Small intestine (tissue), 7 donors: ENCODE data around the gene DDX39B. TPM values are rescaled to one million over a fixed set of nuclear protein-coding genes. Genes with fewer than 3 reads are reported as not detected.

Experiments
- DNase-seq, 2 donors: peaks; one replicate each; pipeline versions ENCODE4 v3.0.0 to v3.0.0-alpha.2; 2013
- FAIRE-seq: peaks from 2 replicates; lab custom pipeline; 2012; peaks lifted over from hg19 to GRCh38; lab: Jason Lieb, UNC
- H3K27ac ChIP-seq, 3 donors: one replicate each; pipeline ENCODE4 v1.5.1; 2013; ENCODE audit warnings: low read length in 2 of 3, mild to moderate bottlenecking in 2 of 3, control low read depth in 1 of 3, inconsistent platforms in 1 of 3, low read depth in 1 of 3, moderate library complexity in 1 of 3
- H3K27me3 ChIP-seq, 3 donors: one replicate each; pipeline ENCODE4 v1.6.1; 2013; ENCODE audit warnings: low read length in 3 of 3, inconsistent platforms in 1 of 3; ENCODE audit not compliant: control insufficient read depth in 3 of 3, insufficient read depth in 3 of 3
- H3K36me3 ChIP-seq, 3 donors: one replicate each; pipeline ENCODE4 v1.6.1; 2013; ENCODE audit warnings: low read length in 3 of 3, inconsistent platforms in 1 of 3, low read depth in 1 of 3, mild to moderate bottlenecking in 1 of 3, moderate library complexity in 1 of 3; ENCODE audit not compliant: control insufficient read depth in 3 of 3, insufficient read depth in 2 of 3
- H3K4me1 ChIP-seq, 3 donors: one replicate each; pipeline ENCODE4 v1.6.1; 2013; ENCODE audit warnings: low read length in 2 of 3, inconsistent platforms in 1 of 3, low read depth in 1 of 3, mild to moderate bottlenecking in 1 of 3, moderate library complexity in 1 of 3; ENCODE audit not compliant: control insufficient read depth in 3 of 3, insufficient read depth in 2 of 3
- H3K4me3 ChIP-seq, 3 donors: one replicate each; pipeline ENCODE4 v1.5.1; 2013; ENCODE audit warnings: low read length in 3 of 3, control low read depth in 1 of 3, inconsistent platforms in 1 of 3, low read depth in 1 of 3, mild to moderate bottlenecking in 1 of 3, moderate library complexity in 1 of 3
- H3K9me3 ChIP-seq, 2 donors: one replicate each; pipeline ENCODE4 v1.6.1; 2013; ENCODE audit warnings: low read depth in 1 of 2, low read length in 1 of 2; ENCODE audit not compliant: control insufficient read depth in 2 of 2, insufficient read depth in 1 of 2
- WGBS, 3 donors: extraction: QIAGEN DNeasy Blood & Tissue Kit; methylation state at CpG; one replicate each; pipeline ENCODE4 v1.1.7; 2013; 5-methylcytosine and 5-hydroxymethylcytosine counted together
- polyA plus RNA-seq, 4 donors: library from polyadenylated mRNA; stranded (reverse) in 3 of 4; unstranded in 1 of 4; fragments of 200-250 nt in 3 of 4; fragments of 120-200 nt in 1 of 4; gene quantifications; one replicate each; pipeline versions ENCODE4 v1.2.1 to v1.2.3, GENCODE V29; 2013
- donor health status: healthy with polysubstance abuse.
- donor health status: control.
- donor health status: control.
- donor health status: Bipolar disorder and iron deficiency.
- donor health status: healthy.

DDX39B gene
- polyA plus RNA-seq, 4 donors: 307 to 440 (median 358) TPM

DNA sequence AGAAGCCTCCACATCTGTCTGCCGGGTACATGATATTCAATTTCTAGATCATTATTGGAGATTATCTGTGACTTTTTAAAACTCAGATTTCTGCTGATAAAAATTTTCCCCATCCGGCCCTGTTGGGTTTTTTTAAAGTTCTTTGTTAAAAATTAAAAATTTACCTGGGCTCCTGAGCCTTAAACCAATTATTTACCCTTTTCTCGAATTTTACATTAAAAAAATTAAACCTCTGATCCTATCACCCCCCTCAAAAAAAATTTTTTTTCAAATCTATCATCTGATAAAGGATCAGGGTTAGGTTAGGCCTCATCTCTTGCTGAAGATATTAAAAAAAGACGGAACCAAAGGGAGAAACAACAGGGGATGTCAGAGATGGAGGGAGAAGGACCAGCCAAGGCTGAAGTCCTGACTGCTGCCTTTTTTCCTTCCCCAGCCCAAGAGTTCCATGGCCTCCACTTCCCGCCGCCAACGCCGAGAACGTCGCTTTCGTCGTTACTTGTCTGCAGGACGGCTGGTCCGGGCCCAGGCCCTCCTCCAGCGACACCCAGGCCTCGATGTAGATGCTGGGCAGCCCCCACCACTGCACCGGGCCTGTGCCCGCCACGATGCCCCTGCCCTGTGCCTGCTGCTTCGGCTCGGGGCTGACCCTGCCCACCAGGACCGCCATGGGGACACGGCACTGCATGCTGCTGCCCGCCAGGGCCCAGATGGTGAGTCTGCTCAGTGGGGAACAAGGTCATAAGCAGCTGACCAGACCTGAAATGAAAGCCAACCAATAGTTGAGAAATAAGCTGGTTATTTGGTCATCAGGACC is 6.1 kb upstream of the DDX39B start:
- peaks cover 0 to 3% of the 10 kb centered on the region in 2 donors for H3K9me3 ChIP-seq
- H3K4me3 ChIP-seq: peak overlapping the region in 2 of 3 donors; percentile 56 to 66
- no peaks in the 10 kb centered on the region for H3K27me3 ChIP-seq
- peaks cover 3 to 12% (median 5%) of the 10 kb centered on the region in 3 donors for H3K4me1 ChIP-seq
- peak overlapping the region; percentile 70 to 86 (median 81) for H3K27ac ChIP-seq
- DNase-seq: no peak
- 71 to 78% (median 78%) methylated on average over 24 of the region's 24 CpGs for WGBS, 3 donors
- FAIRE-seq: no peak
- peaks cover 0 to 24% (median 3%) of the 10 kb centered on the region in 3 donors for H3K36me3 ChIP-seq

DNA sequence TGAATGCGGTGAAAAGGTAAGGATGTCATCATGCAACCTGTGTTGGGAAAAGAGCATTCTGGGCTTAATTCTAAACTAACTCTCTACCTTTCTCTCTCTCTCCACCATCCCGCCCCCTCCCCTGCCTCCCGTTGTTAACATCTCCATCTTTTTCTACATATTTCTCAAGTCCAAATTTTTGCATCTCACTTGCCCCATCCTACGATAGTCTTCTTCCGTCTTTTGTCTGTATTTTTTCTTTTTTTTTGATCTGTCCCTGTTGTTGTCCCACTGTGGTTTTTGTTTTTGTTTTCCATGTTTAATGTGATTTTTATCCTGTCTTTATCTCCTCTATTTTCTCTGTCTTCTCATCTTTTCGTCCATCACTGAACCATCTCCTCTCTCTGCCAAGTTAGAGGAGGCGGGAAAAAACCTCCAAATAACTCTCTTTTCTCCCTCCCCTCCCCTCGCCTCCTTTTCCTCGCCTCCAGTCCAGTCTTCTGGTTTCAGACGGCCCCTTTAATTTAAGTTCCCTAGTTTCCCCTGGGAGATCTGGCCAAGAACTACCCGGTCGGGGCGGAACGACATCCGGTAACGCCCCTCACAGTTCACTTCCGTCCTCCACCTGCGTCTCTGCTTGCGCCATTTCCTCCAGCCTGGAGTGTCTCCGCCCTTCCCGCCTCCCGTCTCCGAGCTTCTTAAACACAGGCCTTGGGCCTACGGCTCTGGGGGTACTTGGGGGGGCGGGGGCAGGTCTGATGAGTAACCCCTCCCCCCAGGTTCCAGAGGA is 5.3 kb upstream of the DDX39B start, which contains the start of gene NFKBIL1:
TSS of gene NFKBIL1 (plus strand) at position 651 of the 769 bp plus-strand sequence. CDS start at position 738, 87 bp downstream.
- peak within 1 kb of the TSS; percentile 70 to 86 (median 81) for H3K27ac ChIP-seq
- FAIRE-seq: no peak

DNA sequence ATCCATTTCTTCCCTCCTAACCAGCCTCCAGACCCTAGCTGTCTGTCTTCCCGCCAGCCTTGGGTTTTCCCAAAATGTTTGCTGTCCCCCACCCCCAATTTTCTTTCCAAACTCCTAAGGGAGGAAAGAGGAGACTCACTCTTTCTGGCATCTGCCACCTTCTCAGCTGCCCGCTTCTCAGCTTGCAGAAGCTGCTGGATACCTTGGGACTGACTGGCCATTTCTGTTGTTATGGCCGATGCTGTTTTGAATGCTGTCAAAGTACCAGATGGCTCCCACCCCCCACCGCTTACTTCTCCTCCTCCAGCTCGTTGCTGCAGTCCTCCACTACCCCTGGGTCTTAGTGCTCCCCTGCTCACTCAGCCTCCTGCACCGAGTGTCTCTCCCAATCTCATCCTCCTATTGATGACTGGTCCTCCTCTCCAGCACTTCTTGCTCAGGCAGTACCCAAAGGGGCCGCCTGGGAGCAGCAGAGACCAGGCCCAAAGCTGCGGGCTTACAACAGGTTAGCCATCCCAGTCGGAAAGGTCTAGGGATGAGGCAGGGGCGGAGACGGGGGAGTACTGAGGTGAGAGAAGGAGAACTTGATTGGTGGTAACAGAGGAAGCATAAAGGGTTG is 4.6 kb upstream of the DDX39B start, which contains the start of gene ATP6V1G2:
TSS of gene ATP6V1G2 (minus strand) at position 270 of the 619 bp plus-strand sequence. CDS start at position 221, 49 bp downstream.
- DNase-seq (peak; percentile 91 to 94), FAIRE-seq (no peak)
- peaks cover 0 to 3% of the 10 kb centered on the region in 2 donors for H3K9me3 ChIP-seq
- WGBS, 3 donors: 8 to 12% (median 12%) methylated on average over 11 of the region's 11 CpGs
- peak within 1 kb of the TSS; percentile 70 to 86 (median 81) for H3K27ac ChIP-seq
- peaks cover 3 to 15% (median 5%) of the 10 kb centered on the region in 3 donors for H3K4me1 ChIP-seq
- peaks cover 0 to 18% (median 3%) of the 10 kb centered on the region in 3 donors for H3K36me3 ChIP-seq
- peak within 1 kb of the TSS in 2 of 3 donors; percentile 56 to 66 for H3K4me3 ChIP-seq
- no peaks in the 10 kb centered on the region for H3K27me3 ChIP-seq

More for the DNA sequence above, 5.3 kb upstream of the DDX39B start, which contains the start of gene NFKBIL1:
- Histone ChIP-seq H3K27me3 (no peaks in the 10 kb centered on the region), H3K4me3 (peak within 1 kb of the TSS in 2 of 3 donors; percentile 56 to 66), H3K36me3 (peaks cover 0 to 18% (median 3%) of the 10 kb centered on the region in 3 donors), H3K9me3 (peaks cover 0 to 3% of the 10 kb centered on the region in 2 donors), H3K4me1 (peaks cover 3 to 15% (median 5%) of the 10 kb centered on the region in 3 donors)
- 0% methylated on average over 25 of the region's 25 CpGs for WGBS, 3 donors
- peak; percentile 94 to 97 for DNase-seq

DNA sequence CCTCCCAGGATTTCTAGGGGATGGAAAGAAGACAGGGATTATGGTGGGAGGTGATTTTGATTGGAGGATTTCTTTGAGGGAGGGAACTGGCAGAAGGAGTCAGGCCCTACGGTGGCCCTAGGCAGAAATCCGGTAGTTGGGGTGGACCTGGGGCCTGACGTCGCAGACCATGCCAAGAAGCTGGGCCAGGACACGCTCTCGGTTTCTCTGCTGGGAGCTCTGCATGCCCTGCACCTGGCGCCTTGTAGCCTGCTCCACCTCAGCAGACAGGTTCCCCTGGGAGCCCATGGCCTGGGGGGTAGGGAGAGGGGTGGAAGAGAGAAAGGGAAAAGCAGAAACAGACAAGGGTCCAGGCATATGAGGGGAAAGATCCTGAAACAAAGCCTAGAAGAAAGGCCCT is 3.5 kb upstream of the DDX39B start:
- 77 to 89% (median 86%) methylated on average over 7 of the region's 7 CpGs for WGBS, 3 donors
- FAIRE-seq (no peak), DNase-seq (no peak)

DNA sequence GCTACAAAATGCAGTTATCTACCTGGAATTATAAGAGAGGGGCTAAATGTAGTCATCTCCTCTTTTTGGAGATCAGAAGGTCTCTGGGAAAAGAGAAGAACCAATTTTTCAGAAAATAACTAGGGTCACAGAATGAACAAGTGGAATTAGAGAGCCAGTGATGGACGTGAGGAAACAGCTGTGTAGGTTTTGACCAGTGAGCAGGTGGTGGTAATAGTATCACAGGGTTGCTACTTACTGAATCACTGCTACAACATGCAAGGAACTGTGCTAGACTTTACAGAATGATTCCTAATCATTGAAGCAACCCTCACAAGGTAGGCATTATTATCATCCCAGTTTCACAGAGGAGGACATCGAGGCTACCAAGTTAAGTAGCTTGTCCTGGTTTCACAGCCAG is 2.9 kb upstream of the DDX39B start:
- FAIRE-seq (no peak), DNase-seq (no peak)
- peaks cover 0 to 3% of the 10 kb centered on the region in 2 donors for H3K9me3 ChIP-seq
- WGBS, 3 donors: 70 to 83% (median 76%) methylated on average over 2 of the region's 2 CpGs
- peaks cover 3 to 23% (median 9%) of the 10 kb centered on the region in 3 donors for H3K4me1 ChIP-seq
- no peaks in the 10 kb centered on the region for H3K27me3 ChIP-seq
- peaks cover under 1 to 14% (median 4%) of the 10 kb centered on the region in 3 donors for H3K36me3 ChIP-seq
- no peak overlapping the region for H3K4me3 ChIP-seq
- H3K27ac ChIP-seq: no peak overlapping the region

More for the DNA sequence above, 3.5 kb upstream of the DDX39B start:
- peaks cover 0 to 3% of the 10 kb centered on the region in 2 donors for H3K9me3 ChIP-seq
- peaks cover 0 to 8% (median 0%) of the 10 kb centered on the region in 3 donors for H3K36me3 ChIP-seq
- no peak overlapping the region for H3K4me3 ChIP-seq
- H3K27me3 ChIP-seq: no peaks in the 10 kb centered on the region
- H3K27ac ChIP-seq: no peak overlapping the region
- H3K4me1 ChIP-seq: peaks cover 3 to 17% (median 7%) of the 10 kb centered on the region in 3 donors

DNA sequence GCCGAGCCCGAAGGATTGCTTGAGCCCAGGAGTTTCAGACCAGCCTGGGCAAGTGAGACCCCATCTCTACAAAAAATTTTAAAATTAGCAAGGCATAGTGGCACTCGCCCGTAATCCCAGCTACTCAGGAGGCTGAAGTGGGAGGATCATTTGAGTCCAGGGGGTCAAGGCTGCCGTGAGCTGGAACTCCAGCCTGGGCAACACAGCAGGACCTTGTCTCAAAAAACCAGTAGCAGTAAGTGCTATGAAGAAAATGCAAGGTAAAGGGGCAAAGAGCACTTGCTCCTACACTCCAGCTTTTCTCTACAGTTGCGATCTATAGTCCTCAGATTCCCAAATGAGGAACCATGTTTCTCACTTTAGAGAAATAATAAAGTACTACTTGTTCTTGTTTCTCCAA is 1.8 kb upstream of the DDX39B start:
- Histone ChIP-seq H3K9me3 (peaks cover 0 to 3% of the 10 kb centered on the region in 2 donors), H3K27me3 (no peaks in the 10 kb centered on the region), H3K36me3 (peaks cover 5 to 19% (median 7%) of the 10 kb centered on the region in 3 donors), H3K27ac (no peak overlapping the region), H3K4me3 (no peak overlapping the region), H3K4me1 (peaks cover 3 to 31% (median 9%) of the 10 kb centered on the region in 3 donors)
- FAIRE-seq (no peak), DNase-seq (no peak)
- WGBS, 3 donors: 95% methylated on average over 6 of the region's 6 CpGs

DNA sequence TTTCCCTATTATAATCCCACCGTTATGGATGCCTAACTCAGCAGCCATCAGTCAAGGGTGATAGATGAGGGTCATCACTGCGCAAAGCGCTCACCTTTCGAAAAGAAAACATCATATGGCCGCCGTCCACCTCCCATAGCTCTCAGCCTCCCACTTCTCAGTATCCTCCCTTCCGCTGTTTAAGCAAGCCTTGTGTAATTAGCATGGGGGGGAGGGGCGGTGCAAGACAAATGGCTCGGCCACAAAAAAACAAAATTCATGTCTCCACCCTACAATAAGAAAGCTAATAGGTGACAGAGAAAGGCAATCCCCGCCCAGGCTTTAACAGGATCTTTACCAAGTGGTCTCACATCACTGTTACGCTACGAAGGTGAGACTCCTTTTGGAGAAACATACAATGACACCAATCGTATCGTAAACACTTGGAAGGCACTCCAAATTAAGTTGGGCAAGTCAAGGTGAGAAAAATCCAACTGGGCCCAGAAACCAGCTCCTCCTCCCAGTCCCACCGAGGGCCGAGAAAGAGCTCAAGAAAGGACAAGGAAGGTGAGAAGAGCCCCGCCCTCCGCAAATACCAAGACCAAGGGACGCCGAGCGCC is 645 bp downstream of the DDX39B start:
- peak overlapping the region; percentile 37 to 86 (median 82) for H3K4me3 ChIP-seq
- FAIRE-seq (no peak), DNase-seq (peak; percentile 56 to 70)
- peaks cover 0 to 23% (median 4%) of the 10 kb centered on the region in 3 donors for H3K4me1 ChIP-seq
- H3K27ac ChIP-seq: peak overlapping the region; percentile 92 to 94 (median 92)
- H3K36me3 ChIP-seq: peaks cover 15 to 35% (median 16%) of the 10 kb centered on the region in 3 donors
- H3K27me3 ChIP-seq: no peaks in the 10 kb centered on the region
- WGBS, 3 donors: 0 to 1% (median 0%) methylated on average over 21 of the region's 21 CpGs
- no peaks in the 10 kb centered on the region for H3K9me3 ChIP-seq
